Measurements from ENCODE around the gene IFNA10. TPM values are rescaled to one million over a fixed set of nuclear protein-coding genes. Genes with fewer than 3 reads are reported as not detected.
"Not testable (repeated sequence)": the region's sequence is repeated elsewhere in the genome, so short reads cannot be mapped to it uniquely, and the experiment has no call there.

The IFNA10 gene
- total RNA-seq, 1 donor from 2014 or later = not detected

- H3K36me3 ChIP-seq = no peaks in the 10 kb centered on the region
- TF ChIP-seq POLR2A (IDR thresholded peaks at IDR 0.05) = no peak
- TF ChIP-seq CTCF (IDR thresholded peaks at IDR 0.05) = no peak
- no peak for TF ChIP-seq POLR2AphosphoS5 (IDR thresholded peaks at IDR 0.05; ENCODE audit: insufficient read depth in 1 of 2, low read depth in 1 of 2)
- no peaks in the 10 kb centered on the region for H3K4me1 ChIP-seq
- no peaks in the 10 kb centered on the region for H3K27me3 ChIP-seq
- DNase-seq (ENCODE audit: extremely low spot score in 2 of 2) = no peak
- intact Hi-C loops (cut with DNase I) = no loop called here
- no peak overlapping the region for H3K27ac ChIP-seq
- H3K9me3 ChIP-seq = no peaks in the 10 kb centered on the region
- no peak overlapping the region for H3K4me3 ChIP-seq
Measured at GRCh38 chr9:21171351-21171750, 35.6 kb downstream of the IFNA10 start.

DNA sequence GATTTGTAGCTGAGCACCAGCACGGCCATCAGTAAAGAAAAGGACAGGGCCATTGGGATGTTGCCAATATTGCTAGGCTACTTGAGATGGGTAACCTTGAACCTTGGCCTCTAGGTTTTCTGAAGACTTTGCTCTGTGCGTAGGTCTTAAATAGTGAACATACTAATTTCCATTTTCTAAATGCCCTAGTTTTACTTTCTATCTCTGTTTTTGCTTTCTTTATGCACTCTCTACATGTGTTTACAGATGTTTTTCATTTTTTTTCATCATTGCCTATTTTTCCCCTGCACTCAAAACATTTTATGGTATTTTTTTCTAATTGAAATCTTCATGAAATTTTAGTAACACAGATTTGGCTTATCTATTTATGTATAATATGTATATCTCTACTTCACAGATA is 40.4 kb downstream of the IFNA10 start, which contains the start of gene IFNA21:
Gene IFNA21, minus strand, starts transcription at position 101 of the 400 bp plus-strand sequence. Its CDS starts 48 bp downstream, at position 53.
- H3K36me3 ChIP-seq; H3K27me3 ChIP-seq; DNase-seq (ENCODE audit: extremely low spot score in 2 of 2); H3K4me1 ChIP-seq; H3K4me3 ChIP-seq; H3K9me3 ChIP-seq; intact Hi-C loops (cut with DNase I); H3K27ac ChIP-seq: not testable (repeated sequence)

GRCh38 chr9:21165516-21165915 is 41.4 kb downstream of the IFNA10 start:
- Histone ChIP-seq H3K4me1 (no peaks in the 10 kb centered on the region), H3K27ac (no peak overlapping the region), H3K36me3 (no peaks in the 10 kb centered on the region), H3K9me3 (no peaks in the 10 kb centered on the region), H3K4me3 (no peak overlapping the region), H3K27me3 (no peaks in the 10 kb centered on the region)
- intact Hi-C loops (cut with DNase I) = no loop called here
- TF ChIP-seq CTCF (IDR thresholded peaks at IDR 0.05) (no peak), POLR2A (IDR thresholded peaks at IDR 0.05) (no peak), POLR2AphosphoS5 (IDR thresholded peaks at IDR 0.05; ENCODE audit: insufficient read depth in 1 of 2, low read depth in 1 of 2) (no peak)
- no peak for DNase-seq (ENCODE audit: extremely low spot score in 2 of 2)

GRCh38 chr9:21160178-21160577 is 46.8 kb downstream of the IFNA10 start:
- no peak for DNase-seq (ENCODE audit: extremely low spot score in 2 of 2)
- Histone ChIP-seq H3K36me3 (no peaks in the 10 kb centered on the region), H3K27ac (no peak overlapping the region), H3K4me1 (no peaks in the 10 kb centered on the region), H3K27me3 (no peaks in the 10 kb centered on the region), H3K4me3 (no peak overlapping the region), H3K9me3 (no peaks in the 10 kb centered on the region)
- TF ChIP-seq POLR2AphosphoS5 (IDR thresholded peaks at IDR 0.05; ENCODE audit: insufficient read depth in 1 of 2, low read depth in 1 of 2) (no peak), POLR2A (IDR thresholded peaks at IDR 0.05) (no peak), CTCF (IDR thresholded peaks at IDR 0.05) (no peak)
- intact Hi-C loops (cut with DNase I) = no loop called here

Small RNA genes within 50 kb of the gene (small RNA-seq; reads per million reads assigned to genes)
- gene RF00019 = not detected

Other genes with a start within 250 kb of the IFNA10 start
- gene HACD4, start 175.5 kb downstream of the IFNA10 start, total RNA-seq = 3.2 TPM
- not detected for gene IFNB1, start 129.2 kb downstream of the IFNA10 start, total RNA-seq
- gene IFNW1, start 65.3 kb downstream of the IFNA10 start, total RNA-seq = not detected
- gene IFNA21, start 40.5 kb downstream of the IFNA10 start, total RNA-seq = not detected
- not detected for gene IFNA4, start 19.6 kb downstream of the IFNA10 start, total RNA-seq
- gene IFNA7, start 4.9 kb downstream of the IFNA10 start, total RNA-seq = not detected
- gene IFNA16, start 10.2 kb upstream of the IFNA10 start, total RNA-seq = not detected
- not detected for gene IFNA17, start 21.1 kb upstream of the IFNA10 start, total RNA-seq
- gene IFNA14, start 32.9 kb upstream of the IFNA10 start, total RNA-seq = not detected
- gene IFNA5, start 98.2 kb upstream of the IFNA10 start, total RNA-seq = not detected
- gene KLHL9, start 128.3 kb upstream of the IFNA10 start, total RNA-seq = 22.3 TPM
- not detected for gene IFNA6, start 143.7 kb upstream of the IFNA10 start, total RNA-seq
- not detected for gene IFNA13, start 160.9 kb upstream of the IFNA10 start, total RNA-seq
- not detected for gene IFNA2, start 178.3 kb upstream of the IFNA10 start, total RNA-seq
- not detected for gene IFNA8, start 202.0 kb upstream of the IFNA10 start, total RNA-seq
- not detected for gene IFNA1, start 233.3 kb upstream of the IFNA10 start, total RNA-seq